ENCODE results near the gene KLHL29.

GRCh38 chr2:23685181-23685580, 300.2 kb downstream of the KLHL29 start:
- TF ChIP-seq CTCF (conservative IDR thresholded peaks at IDR 0.05) (no peak), EZH2 (IDR thresholded peaks at IDR 0.05; ENCODE audit: low read depth) (no peak)
